AG09319 (cell line): ENCODE measurements around the gene PPHLN1.
A peak's percentile ranks its signal among the peaks of the same experiment; 100 is the strongest.

Experiments
- DNase-seq: peaks from one replicate; pipeline ENCODE4 v3.0.0-alpha.2; 2010; ENCODE audit warnings: low read depth; ENCODE audit errors: extremely low read depth
- CTCF ChIP-seq: IDR thresholded peaks from 2 replicates; pipeline ENCODE4 v1.5.1; 2011; ENCODE audit warnings: low read depth, mild to moderate bottlenecking, inconsistent platforms, low read length, moderate library complexity

The PPHLN1 gene

GRCh38 chr12:42325653-42326474, at the start of gene PPHLN1, which contains the start of gene ZCRB1:
Gene PPHLN1, plus strand, starts transcription at chr12:42326167. Its CDS starts 9,736 bp downstream, at chr12:42335903.
Gene ZCRB1, minus strand, starts transcription at chr12:42326094. Its CDS starts 1,992 bp downstream, at chr12:42324102.
- DNase-seq: peak; percentile 29
- no peak for TF ChIP-seq CTCF

GRCh38 chr12:42277396-42278127, 48.4 kb upstream of the PPHLN1 start:
- no peak for DNase-seq
- no peak for TF ChIP-seq CTCF

- no peak for TF ChIP-seq CTCF
- no peak for DNase-seq
Observed at GRCh38 chr12:42278128-42278510, 47.8 kb upstream of the PPHLN1 start.

- no peak for DNase-seq
- no peak for TF ChIP-seq CTCF
Observed at GRCh38 chr12:42281278-42281677, 44.7 kb upstream of the PPHLN1 start.

- TF ChIP-seq CTCF: no peak
- DNase-seq: no peak
Observed at GRCh38 chr12:42281844-42282243, 44.1 kb upstream of the PPHLN1 start.

- TF ChIP-seq CTCF: no peak
Observed at GRCh38 chr12:42282294-42282693, 43.7 kb upstream of the PPHLN1 start.

GRCh38 chr12:42283739-42284138, 42.2 kb upstream of the PPHLN1 start:
- TF ChIP-seq CTCF: no peak
- no peak for DNase-seq

More at GRCh38 chr12:42282294-42282693, 43.7 kb upstream of the PPHLN1 start:
- DNase-seq: no peak
